Tibial nerve (tissue), 4 donors: Measurements from ENCODE around the gene TBX21. TPM values are rescaled to one million over a fixed set of nuclear protein-coding genes. Genes with fewer than 3 reads are reported as not detected.
"Not testable (repeated sequence)": the region's sequence is repeated elsewhere in the genome, so short reads cannot be mapped to it uniquely, and the experiment has no call there.

ENCODE experiments used
- DNase-seq, 2 donors: peaks; one replicate each; pipeline ENCODE4 v3.0.0-alpha.2; 2019; ENCODE audit warnings: low spot score in 2 of 2
- H3K27ac ChIP-seq, 4 donors: fragments of 200-600 bp; sonication (generic) in 3 of 4; one replicate each; pipeline ENCODE4 v1.5.1; 2017 to 2019; ENCODE audit warnings: mild to moderate bottlenecking in 1 of 4
- H3K27me3 ChIP-seq, 2 donors: fragments of 200-600 bp; sonication (generic) in 1 of 2; one replicate each; pipeline versions ENCODE4 v1.5.1 to v1.6.0; 2017 to 2019
- H3K36me3 ChIP-seq, 3 donors: fragments of 200-600 bp; sonication (generic); one replicate each; pipeline ENCODE4 v1.5.1; 2018 to 2019
- H3K4me1 ChIP-seq, 4 donors: fragments of 200-600 bp; sonication (generic) in 3 of 4; one replicate each; pipeline ENCODE4 v1.5.1; 2017 to 2019
- H3K4me3 ChIP-seq, 4 donors: fragments of 200-600 bp; sonication (generic) in 3 of 4; one replicate each; pipeline ENCODE4 v1.5.1; 2017 to 2019; ENCODE audit warnings: mild to moderate bottlenecking in 1 of 4, moderate library complexity in 1 of 4
- H3K9me3 ChIP-seq, 4 donors: fragments of 200-600 bp; sonication (generic) in 3 of 4; one replicate each; pipeline ENCODE4 v1.5.1; 2017 to 2019
- CTCF ChIP-seq, 5 experiments: fragments of 200-600 bp in 3 of 5; fragments of 450-650 bp in 2 of 5; sonication (generic) in 3 of 5; IDR thresholded peaks; one replicate each; pipeline ENCODE4 v1.5.1; 2016 to 2019; ENCODE audit warnings: antibody characterized with exemption in 5 of 5, mild to moderate bottlenecking in 3 of 5, moderate library complexity in 2 of 5
- EP300 ChIP-seq, 2 donors: sonication (generic); formaldehyde crosslinking; IDR thresholded peaks; one replicate each; pipeline ENCODE4 v1.6.1; 2017; ENCODE audit warnings: antibody characterized with exemption in 2 of 2, mild to moderate bottlenecking in 1 of 2
- POLR2A ChIP-seq, 2 donors: fragments of 450-650 bp; IDR thresholded peaks; one replicate each; pipeline ENCODE4 v1.6.1; 2017; ENCODE audit warnings: antibody characterized with exemption in 2 of 2, mild to moderate bottlenecking in 2 of 2, moderate library complexity in 2 of 2
- WGBS, 2 donors: methylation state at CpG; one replicate each; pipeline ENCODE4 v1.1.5; 2018; 5-methylcytosine and 5-hydroxymethylcytosine counted together
- total RNA-seq, 4 donors: library from RNA; depleted of rRNA; stranded (reverse); fragments of >200 nt; gene quantifications; one replicate each; pipeline ENCODE4 v1.1.0, GENCODE V29; 2016

The TBX21 gene
- total RNA-seq, 4 donors from 2014 or later = 1.9 to 3.3 (median 2.1) TPM; not detected in 1

DNA sequence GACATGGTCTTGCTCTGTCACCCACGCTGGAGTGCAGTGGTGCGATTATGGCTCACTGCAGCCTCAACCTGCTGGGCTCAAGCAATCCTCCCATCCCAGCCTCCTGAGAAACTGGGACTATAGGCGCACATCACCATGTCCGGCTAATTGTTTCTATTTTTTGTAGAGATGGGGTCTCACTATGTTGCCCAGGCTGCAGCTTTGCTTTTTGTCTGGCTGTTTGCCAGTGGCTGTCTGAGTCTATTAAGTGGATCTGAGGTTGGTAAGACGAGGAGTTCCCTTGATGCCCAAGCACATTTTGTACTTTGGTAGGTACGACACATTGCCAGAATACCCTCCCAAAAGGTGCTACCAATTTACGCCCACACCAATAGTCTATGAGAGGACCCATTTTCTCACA is 5.1 kb downstream of the TBX21 start:
- Histone ChIP-seq H3K27me3 (peaks cover 0 to 32% of the 10 kb centered on the region in 2 donors), H3K4me3 (no peak overlapping the region), H3K9me3 (no peaks in the 10 kb centered on the region), H3K36me3 (no peaks in the 10 kb centered on the region), H3K27ac (no peak overlapping the region), H3K4me1 (peaks cover 0 to 10% (median 4%) of the 10 kb centered on the region in 4 donors)
- DNase-seq = no peak
- WGBS, 2 donors = 91 to 92% methylated on average over 7 of the region's 7 CpGs
- TF ChIP-seq POLR2A (IDR thresholded peaks at IDR 0.05) = no peak
- TF ChIP-seq EP300 (IDR thresholded peaks at IDR 0.05) = no peak
- no peak for TF ChIP-seq CTCF (IDR thresholded peaks at IDR 0.05)

DNA sequence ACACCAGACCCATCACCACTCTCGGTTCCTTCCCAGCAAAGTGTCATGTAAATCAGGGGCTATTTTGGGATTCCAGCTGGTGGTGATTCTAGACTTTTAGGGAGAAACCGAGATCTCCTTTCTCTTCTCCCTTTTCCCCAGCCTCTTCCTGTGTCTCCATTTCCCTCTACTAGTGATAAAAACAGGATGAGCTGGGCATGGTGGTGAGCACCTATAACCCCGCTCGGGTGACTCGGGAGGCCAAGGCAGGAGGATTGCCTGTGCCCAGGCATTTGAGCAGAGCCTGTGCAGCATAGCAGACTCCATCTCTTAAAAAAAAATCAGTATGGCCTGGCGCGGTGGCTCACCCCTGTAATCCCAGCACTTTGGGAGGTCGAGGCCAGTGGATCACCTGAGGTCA is 6.1 kb downstream of the TBX21 start:
- DNase-seq = no peak
- WGBS, 2 donors = 73 to 85% methylated on average over 8 of the region's 8 CpGs
- Histone ChIP-seq H3K4me1 (peaks cover 0 to under 1% (median 0%) of the 10 kb centered on the region in 4 donors), H3K27ac (no peak overlapping the region), H3K36me3 (no peaks in the 10 kb centered on the region), H3K27me3 (peaks cover 0 to 35% of the 10 kb centered on the region in 2 donors), H3K4me3 (no peak overlapping the region), H3K9me3 (no peaks in the 10 kb centered on the region)
- TF ChIP-seq CTCF (IDR thresholded peaks at IDR 0.05) (no peak), EP300 (IDR thresholded peaks at IDR 0.05) (no peak)

DNA sequence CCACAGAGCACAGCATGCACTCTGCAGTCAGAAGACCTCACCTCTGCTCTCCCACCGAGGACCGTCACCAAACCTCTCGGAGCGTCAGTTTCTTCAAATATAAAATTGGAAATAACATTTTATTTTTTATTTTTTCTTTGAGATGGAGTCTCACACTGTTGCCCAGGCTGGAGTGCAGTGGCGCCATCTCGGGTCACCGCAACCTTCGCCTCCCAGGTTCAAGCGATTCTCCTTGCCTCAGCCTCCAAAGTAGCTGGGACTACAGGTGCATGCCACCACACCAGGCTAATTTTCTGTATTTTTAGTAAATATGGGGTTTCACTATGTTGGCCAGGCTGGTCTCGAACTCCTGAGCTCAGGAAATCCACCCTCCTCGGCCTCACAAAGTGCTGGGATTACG is 6.9 kb downstream of the TBX21 start:
- DNase-seq, H3K36me3 ChIP-seq, H3K4me1 ChIP-seq, H3K4me3 ChIP-seq, H3K27ac ChIP-seq, H3K9me3 ChIP-seq: not testable (repeated sequence)
- H3K27me3 ChIP-seq = peaks cover 0 to 35% of the 10 kb centered on the region in 2 donors
- WGBS, 2 donors = 90 to 91% methylated on average over 12 of the region's 12 CpGs

DNA sequence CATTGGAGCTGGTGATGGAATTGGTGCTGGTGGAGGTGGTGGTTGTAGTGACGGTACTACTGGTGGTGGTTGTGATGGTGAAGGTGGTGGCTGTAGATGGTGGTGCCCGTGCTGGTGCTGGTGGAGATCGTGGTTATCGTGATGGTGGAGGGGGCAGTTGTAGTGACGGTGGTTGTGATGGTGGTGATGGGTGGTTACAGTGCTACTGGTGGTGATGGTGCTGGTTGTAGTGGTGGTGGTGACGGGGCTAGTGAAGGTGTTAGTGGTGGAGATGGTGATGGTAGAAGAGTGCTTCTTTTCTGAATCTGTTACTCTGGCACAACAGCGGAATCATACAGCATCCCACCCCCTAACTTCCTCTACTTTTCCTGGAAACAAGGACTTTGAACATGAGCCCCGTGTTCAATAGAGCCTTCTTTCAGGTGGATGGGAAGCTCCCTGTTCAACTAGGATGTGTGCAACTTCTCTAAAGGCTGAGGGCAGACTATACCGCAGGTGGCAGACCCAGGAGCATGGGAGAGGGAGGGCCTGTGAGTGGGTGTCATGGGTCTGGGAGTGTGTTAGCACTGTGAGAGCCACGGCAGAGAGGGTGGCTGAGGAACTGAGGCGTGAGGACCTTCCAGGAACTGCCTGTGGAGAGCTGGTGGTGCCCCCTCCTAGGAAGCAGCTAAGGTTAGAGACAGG is 8.2 kb downstream of the TBX21 start:
- TF ChIP-seq CTCF (IDR thresholded peaks at IDR 0.05) = no peak
- no peak for TF ChIP-seq EP300 (IDR thresholded peaks at IDR 0.05)
- TF ChIP-seq POLR2A (IDR thresholded peaks at IDR 0.05) = no peak
- H3K9me3 ChIP-seq = no peaks in the 10 kb centered on the region
- no peaks in the 10 kb centered on the region for H3K4me1 ChIP-seq
- no peaks in the 10 kb centered on the region for H3K36me3 ChIP-seq
- 86 to 90% methylated on average over 11 of the region's 11 CpGs for WGBS, 2 donors
- no peak overlapping the region for H3K4me3 ChIP-seq
- no peak for DNase-seq
- peaks cover 0 to 38% of the 10 kb centered on the region in 2 donors for H3K27me3 ChIP-seq
- H3K27ac ChIP-seq = no peak overlapping the region

DNA sequence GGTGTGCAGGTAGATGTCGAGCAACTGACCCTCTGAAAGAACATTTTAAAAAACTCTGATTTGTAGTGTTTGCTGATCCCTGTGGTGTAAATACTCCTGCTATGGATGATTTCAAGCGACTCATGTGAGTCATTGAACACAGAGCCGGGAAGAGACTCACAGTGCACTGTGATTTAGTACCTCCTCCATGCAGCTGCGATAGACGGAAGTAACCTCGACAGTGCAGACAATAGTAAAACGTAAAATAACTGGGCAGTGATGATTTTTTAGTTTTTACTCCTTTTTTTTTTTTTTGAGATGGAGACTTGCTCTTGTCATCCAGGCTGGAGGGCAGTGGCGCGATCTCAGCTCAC is 8.7 kb downstream of the TBX21 start:
- no peaks in the 10 kb centered on the region for H3K4me1 ChIP-seq
- H3K27ac ChIP-seq = no peak overlapping the region
- WGBS, 2 donors = 81 to 83% methylated on average over 9 of the region's 9 CpGs
- no peaks in the 10 kb centered on the region for H3K9me3 ChIP-seq
- DNase-seq = no peak
- H3K4me3 ChIP-seq = no peak overlapping the region
- H3K36me3 ChIP-seq = no peaks in the 10 kb centered on the region
- H3K27me3 ChIP-seq = peaks cover 0 to 38% of the 10 kb centered on the region in 2 donors
- TF ChIP-seq EP300 (IDR thresholded peaks at IDR 0.05) (no peak), POLR2A (IDR thresholded peaks at IDR 0.05) (no peak), CTCF (IDR thresholded peaks at IDR 0.05) (no peak)
